ENCODE measurements around the gene RPP25L.
A peak's percentile ranks its signal among the peaks of the same experiment; 100 is the strongest.

RPP25L gene

DNA sequence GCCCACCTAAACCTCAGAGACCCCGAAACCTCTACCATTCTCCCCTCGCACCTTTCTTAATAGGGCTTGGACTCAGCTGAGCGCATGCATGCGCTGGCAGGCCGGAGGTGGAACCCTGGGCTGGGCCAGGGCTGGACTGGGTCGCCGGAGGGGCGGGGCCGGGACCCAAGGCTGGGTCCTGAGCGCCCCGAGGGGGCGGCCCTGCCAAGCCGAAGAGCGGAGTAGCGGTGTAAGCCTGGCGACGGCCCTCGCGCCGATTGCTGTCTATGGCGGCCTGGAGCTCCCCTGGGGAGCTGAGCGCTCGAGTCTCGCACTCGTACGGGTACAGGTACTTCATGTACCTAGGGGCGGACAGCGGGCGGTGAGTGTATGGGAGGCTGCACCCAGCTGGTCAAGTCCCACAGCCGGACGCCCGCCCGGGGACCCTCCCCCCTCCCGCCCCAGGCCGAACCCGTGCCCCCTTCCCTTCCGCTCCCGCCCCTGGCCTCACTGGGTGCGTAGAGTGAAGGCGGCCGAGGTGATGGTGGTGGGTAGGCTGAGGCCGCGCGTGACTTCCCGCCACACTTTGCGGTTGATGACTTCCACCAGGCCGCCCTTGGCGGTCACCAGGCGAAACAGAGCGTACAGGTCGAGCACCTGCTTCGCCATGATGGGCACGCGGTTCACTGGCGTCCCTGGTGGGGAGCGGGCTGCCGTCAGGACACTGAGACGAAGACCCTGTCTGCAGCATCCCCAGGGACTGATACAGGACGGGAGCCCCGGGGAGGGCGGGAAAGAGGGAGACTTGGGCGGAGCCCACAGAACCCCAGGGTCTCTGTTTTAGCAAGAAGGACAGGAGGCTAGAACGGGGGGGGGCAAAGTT lies 11.7 kb upstream of the RPP25L start:
- no peak overlapping the region for H3K4me3 ChIP-seq (ENCODE audit: low read length)
- DNase-seq (ENCODE audit: low read depth) = no peak

DNA sequence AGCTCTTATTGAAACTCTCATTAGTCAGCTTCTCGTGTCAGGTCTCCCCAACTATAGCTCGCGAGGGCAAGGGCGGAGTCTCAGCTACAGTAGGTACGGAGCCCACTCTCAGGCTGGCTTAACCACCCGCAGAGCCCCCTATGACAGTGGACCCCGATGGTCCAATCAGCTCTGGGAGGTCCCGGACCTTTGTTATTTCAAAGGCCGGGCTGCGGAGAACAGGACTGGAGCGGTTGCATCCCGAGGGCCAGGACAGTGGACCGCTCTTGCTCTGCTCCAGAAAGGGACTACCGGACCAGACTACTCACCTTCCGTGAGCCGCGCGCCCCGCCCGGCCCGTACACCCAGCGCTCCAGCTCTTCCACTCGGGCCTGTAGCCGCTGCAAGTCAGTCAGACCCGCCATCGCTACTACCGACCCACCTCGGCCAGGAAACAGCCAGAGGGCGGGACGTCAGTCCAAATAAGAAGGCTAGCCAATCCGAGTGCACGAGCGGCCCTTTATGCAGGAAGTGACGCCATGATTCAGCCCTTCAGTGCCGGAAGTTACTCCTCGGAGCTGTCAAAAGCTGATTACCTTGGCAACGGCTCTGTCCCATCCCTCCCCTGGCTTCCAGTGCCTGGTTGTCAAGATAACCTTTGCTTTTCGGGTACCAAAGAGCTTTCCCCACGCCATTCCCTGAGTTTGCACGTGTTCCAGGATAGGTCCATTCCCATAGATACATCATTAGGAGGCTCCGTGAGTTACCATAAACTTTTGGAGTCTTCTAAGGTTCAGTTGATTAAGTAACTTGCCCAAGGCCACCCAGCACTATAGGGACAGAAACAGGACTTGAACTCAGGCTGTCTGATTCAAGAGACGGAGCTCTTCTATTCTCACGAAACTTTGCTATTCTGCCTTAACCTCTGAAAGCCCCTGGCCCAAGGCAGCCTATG lies 8.4 kb upstream of the RPP25L start, which contains the start of gene DCTN3:
Gene DCTN3 (minus strand): TSS at position 435 of the 934 bp plus-strand sequence. CDS start 31 bp downstream, at position 404.
- peak within 1 kb of the TSS; percentile 94 for H3K4me3 ChIP-seq (ENCODE audit: low read length)
- peak; percentile 78 for DNase-seq (ENCODE audit: low read depth)
- TF ChIP-seq, protein P1, sequence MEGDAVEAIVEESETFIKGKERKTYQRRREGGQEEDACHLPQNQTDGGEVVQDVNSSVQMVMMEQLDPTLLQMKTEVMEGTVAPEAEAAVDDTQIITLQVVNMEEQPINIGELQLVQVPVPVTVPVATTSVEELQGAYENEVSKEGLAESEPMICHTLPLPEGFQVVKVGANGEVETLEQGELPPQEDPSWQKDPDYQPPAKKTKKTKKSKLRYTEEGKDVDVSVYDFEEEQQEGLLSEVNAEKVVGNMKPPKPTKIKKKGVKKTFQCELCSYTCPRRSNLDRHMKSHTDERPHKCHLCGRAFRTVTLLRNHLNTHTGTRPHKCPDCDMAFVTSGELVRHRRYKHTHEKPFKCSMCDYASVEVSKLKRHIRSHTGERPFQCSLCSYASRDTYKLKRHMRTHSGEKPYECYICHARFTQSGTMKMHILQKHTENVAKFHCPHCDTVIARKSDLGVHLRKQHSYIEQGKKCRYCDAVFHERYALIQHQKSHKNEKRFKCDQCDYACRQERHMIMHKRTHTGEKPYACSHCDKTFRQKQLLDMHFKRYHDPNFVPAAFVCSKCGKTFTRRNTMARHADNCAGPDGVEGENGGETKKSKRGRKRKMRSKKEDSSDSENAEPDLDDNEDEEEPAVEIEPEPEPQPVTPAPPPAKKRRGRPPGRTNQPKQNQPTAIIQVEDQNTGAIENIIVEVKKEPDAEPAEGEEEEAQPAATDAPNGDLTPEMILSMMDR (conservative IDR thresholded peaks at IDR 0.05; ENCODE audit: low read depth, low read length) = no peak

More for the DNA sequence above, 11.7 kb upstream of the RPP25L start:
- TF ChIP-seq, protein P1 (conservative IDR thresholded peaks at IDR 0.05; ENCODE audit: low read depth, low read length) = no peak

DNA sequence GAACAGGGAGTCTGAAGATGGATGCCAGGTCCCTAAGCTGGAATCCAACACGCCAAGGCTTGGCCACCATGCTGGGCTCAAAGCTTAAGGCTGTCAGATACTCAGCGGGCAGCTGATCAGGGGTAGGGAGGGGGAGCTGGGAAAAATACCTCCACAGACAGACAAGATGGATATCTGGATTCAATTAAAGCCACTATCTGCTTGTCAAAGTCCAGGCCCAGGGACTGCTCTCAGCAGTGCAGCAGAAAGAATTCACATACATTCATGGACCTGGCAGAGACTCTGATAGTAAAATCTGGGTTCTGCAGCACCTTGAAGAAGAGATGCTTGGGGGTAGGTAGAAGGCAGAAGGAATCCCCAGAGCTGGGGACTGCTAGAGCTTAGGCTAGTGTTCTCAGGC lies 3.2 kb upstream of the RPP25L start:
- DNase-seq (ENCODE audit: low read depth) = no peak
- TF ChIP-seq, protein P1 (conservative IDR thresholded peaks at IDR 0.05; ENCODE audit: low read depth, low read length) = no peak
- H3K4me3 ChIP-seq (ENCODE audit: low read length) = no peak overlapping the region

DNA sequence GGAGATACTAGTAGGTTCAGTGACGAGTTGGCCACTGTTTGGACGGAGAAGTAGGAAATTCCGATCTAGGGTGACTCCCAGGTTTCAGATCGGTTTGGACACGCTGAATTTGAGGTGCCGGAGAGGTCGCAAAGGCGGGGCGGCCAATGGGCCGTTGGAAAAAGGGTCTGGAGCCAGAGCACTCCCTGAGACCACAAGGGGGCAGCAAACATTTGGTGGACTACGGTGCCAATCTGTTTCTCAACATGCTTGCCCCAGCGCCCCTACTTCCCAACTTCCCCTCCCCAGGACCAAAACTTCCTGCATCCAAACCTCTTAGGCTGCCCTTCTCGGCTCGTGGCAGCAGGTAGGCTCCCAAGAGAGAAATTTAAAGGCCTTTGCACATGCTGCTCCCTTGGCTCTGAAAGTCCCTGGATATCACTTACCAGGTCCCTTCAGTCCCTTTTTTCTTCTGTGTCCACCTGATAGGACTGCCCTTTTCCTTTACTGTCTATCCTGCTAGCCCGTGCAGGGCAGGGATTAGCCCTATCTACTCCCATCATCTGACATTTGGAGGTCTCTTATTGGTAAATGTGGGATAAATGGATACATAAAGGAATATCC lies 992 bp upstream of the RPP25L start:
- peak overlapping the region; percentile 88 for H3K4me3 ChIP-seq (ENCODE audit: low read length)
- TF ChIP-seq, protein P1 (conservative IDR thresholded peaks at IDR 0.05; ENCODE audit: low read depth, low read length) = peak; percentile 88
- peak; percentile 29 for DNase-seq (ENCODE audit: low read depth)

DNA sequence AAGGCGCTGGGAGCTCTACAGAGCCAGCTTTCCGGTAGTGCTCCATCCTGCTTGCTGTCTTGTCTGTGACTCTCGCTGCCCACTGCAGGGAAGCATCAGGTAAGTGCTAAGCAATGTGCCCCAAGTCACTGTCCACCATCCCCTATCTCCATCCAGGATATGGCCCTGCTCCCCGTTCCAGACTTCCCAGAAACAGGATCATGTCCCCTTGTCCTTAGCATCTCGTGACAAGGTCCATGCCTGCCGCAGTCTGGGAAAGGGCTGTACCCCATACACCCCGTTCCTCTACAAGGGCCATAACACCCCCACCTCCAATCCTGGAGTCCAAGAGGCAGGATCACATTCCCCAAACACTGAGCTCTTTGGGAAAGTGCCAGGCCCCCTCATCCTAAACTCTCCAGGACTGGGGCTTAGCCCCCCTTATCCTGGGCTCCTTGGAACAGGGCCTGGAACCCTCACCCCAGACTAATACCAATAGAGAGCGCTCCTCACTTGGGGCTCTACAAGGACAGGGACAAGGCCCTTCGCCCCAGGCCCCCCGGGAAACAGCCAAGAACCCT lies 566 bp downstream of the RPP25L start:
- TF ChIP-seq, protein P1 (conservative IDR thresholded peaks at IDR 0.05; ENCODE audit: low read depth, low read length) = no peak
- no peak for DNase-seq (ENCODE audit: low read depth)
- H3K4me3 ChIP-seq (ENCODE audit: low read length) = peak overlapping the region; percentile 88

DNA sequence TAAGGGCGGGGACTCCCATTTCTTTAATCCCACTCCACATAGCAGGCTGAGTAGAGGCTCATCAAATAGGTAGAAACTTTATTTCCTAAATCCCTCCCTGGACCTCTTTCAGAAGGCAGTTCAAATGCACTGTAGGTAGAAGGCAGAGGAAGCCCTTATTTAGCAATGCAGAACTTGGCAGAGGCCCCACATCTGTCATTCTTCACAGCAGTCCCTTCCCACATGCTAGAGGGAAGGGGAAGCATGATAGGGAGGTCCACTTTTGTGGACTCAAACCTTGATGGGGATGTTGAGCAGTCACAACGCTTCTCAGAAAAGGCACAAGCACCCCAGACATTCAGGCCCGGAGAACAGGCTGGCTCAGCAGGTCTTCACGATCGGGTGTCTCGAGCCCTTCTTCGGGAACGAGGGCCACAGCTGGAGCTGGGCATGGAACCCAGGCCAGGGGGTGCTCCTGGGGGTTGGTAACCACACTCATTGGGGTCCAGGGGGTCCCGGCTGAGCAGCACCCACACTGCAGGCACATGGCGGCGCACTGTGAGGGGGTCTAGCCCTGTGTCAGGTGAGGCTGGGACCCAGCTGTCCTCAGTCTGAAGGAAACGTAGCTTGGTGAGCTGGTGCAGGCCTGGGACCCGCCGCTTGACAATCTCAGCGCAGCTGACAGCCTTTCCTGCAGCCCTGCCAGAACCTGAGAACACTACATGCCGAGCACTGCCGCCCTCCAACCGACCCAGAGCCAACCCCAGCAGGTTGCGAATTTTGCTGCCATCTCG lies 1.3 kb downstream of the RPP25L start:
- TF ChIP-seq, protein P1 (conservative IDR thresholded peaks at IDR 0.05; ENCODE audit: low read depth, low read length) = no peak
- DNase-seq (ENCODE audit: low read depth) = no peak
- peak overlapping the region; percentile 88 for H3K4me3 ChIP-seq (ENCODE audit: low read length)
